NCI-H69 (cell line): Measurements from ENCODE around the gene GKN2.
"Not testable (repeated sequence)": the region's sequence is repeated elsewhere in the genome, so short reads cannot be mapped to it uniquely, and the experiment has no call there.

Source experiments
- DNase-seq: peaks from one replicate; lab custom pipeline; 2025; lab: John Stamatoyannopoulos, UW

The GKN2 gene

GRCh38 chr2:68918497-68918896, 34.2 kb downstream of the GKN2 start:
- no peak for DNase-seq

GRCh38 chr2:68917034-68917718, 35.5 kb downstream of the GKN2 start:
- DNase-seq, result no peak

GRCh38 chr2:68916226-68916625, 36.5 kb downstream of the GKN2 start:
- DNase-seq, result no peak

GRCh38 chr2:68915393-68915792, 37.3 kb downstream of the GKN2 start:
- DNase-seq, result no peak

- DNase-seq, result no peak
Observed at GRCh38 chr2:68913359-68913758, 39.3 kb downstream of the GKN2 start.

- no peak for DNase-seq
Observed at GRCh38 chr2:68912732-68913131, 40.0 kb downstream of the GKN2 start.

- DNase-seq, result no peak
Observed at GRCh38 chr2:68912111-68912510, 40.6 kb downstream of the GKN2 start.

- DNase-seq, result no peak
Observed at GRCh38 chr2:68911709-68912108, 41.0 kb downstream of the GKN2 start.

GRCh38 chr2:68911246-68911645, 41.4 kb downstream of the GKN2 start:
- DNase-seq, result no peak

GRCh38 chr2:68909793-68910674, 42.7 kb downstream of the GKN2 start:
- DNase-seq, result peak; percentile 77

GRCh38 chr2:68908392-68908970, 44.2 kb downstream of the GKN2 start:
- peak; percentile 87 for DNase-seq

GRCh38 chr2:68907920-68908253, 44.8 kb downstream of the GKN2 start:
- DNase-seq, result no peak

GRCh38 chr2:68907232-68907919, 45.3 kb downstream of the GKN2 start:
- no peak for DNase-seq

- DNase-seq, result no peak
Observed at GRCh38 chr2:68906716-68907115, 46.0 kb downstream of the GKN2 start.

- no peak for DNase-seq
Observed at GRCh38 chr2:68905116-68905515, 47.6 kb downstream of the GKN2 start.

GRCh38 chr2:68901561-68901960, 51.1 kb downstream of the GKN2 start:
- no peak for DNase-seq

GRCh38 chr2:68901199-68901514, 51.5 kb downstream of the GKN2 start:
- DNase-seq, result no peak

GRCh38 chr2:68900496-68901198, 52.0 kb downstream of the GKN2 start:
- no peak for DNase-seq

GRCh38 chr2:68895981-68896380, 56.7 kb downstream of the GKN2 start:
- not testable (repeated sequence) for DNase-seq
